Measurements from ENCODE around the gene BRCC3. TPM values are rescaled to one million over a fixed set of nuclear protein-coding genes. Genes with fewer than 3 reads are reported as not detected.
A peak's percentile ranks its signal among the peaks of the same experiment; 100 is the strongest.

Gene BRCC3
- total RNA-seq, 1 donor from 2014 or later: 31.4 TPM

DNA sequence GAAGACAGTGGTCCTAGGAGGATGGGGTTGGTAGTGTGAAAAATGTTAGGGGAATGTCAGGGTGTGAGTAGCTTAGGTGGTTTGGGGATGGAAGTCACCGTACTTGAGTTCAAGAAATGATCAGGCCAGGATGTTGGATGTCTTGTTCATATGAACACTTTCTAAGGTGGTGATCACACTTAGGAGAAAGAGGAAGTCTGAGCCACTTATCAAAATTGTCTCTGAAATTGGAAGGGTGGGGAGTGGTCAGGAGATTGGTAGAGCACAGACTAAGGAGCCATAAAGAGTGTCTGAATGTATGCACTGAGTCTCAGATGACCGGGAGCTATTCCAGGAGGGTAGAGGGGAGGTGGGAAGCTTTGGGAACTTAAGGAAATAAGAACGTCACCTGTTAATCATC is 17.7 kb upstream of the BRCC3 start:
- no peak for TF ChIP-seq CTCF (IDR thresholded peaks at IDR 0.05; ENCODE audit: unreplicated experiment)
- H3K27ac Mint-ChIP-seq: no peak overlapping the region
- H3K4me1 Mint-ChIP-seq (ENCODE audit: low read depth): no peaks in the 10 kb centered on the region
- H3K9me3 Mint-ChIP-seq (ENCODE audit: low read depth): peaks cover 11% of the 10 kb centered on the region
- no peak overlapping the region for H3K4me3 Mint-ChIP-seq (ENCODE audit: low read depth)
- no peaks in the 10 kb centered on the region for H3K27me3 Mint-ChIP-seq
- H3K36me3 Mint-ChIP-seq (ENCODE audit: insufficient read depth): peaks cover 5% of the 10 kb centered on the region
- no peak for DNase-seq (ENCODE audit: low spot score, unreplicated experiment)

DNA sequence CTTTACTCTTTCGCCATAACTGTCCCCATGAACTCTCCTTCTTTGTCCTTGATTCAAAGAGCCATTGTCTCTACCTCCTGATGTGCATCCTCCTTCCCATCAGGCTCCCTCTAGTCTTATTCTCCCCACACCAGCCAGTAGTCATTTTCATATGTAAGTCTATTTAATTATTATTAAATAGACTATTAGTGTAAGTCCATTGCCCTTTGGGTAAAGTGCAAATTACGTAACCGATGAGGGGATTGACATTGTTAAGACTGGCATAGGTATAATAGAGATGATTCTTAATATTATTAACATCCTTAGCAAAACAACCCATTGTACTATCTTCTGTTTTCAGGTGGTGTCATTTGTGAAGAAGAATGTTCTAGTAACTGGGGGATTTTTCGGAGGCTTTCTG is 17.1 kb upstream of the BRCC3 start:
- Mint-ChIP-seq H3K27ac (no peak overlapping the region), H3K4me3 (ENCODE audit: low read depth) (no peak overlapping the region), H3K27me3 (no peaks in the 10 kb centered on the region), H3K4me1 (ENCODE audit: low read depth) (no peaks in the 10 kb centered on the region), H3K36me3 (ENCODE audit: insufficient read depth) (peaks cover 3% of the 10 kb centered on the region), H3K9me3 (ENCODE audit: low read depth) (peaks cover 11% of the 10 kb centered on the region)
- TF ChIP-seq CTCF (IDR thresholded peaks at IDR 0.05; ENCODE audit: unreplicated experiment): no peak
- DNase-seq (ENCODE audit: low spot score, unreplicated experiment): no peak

DNA sequence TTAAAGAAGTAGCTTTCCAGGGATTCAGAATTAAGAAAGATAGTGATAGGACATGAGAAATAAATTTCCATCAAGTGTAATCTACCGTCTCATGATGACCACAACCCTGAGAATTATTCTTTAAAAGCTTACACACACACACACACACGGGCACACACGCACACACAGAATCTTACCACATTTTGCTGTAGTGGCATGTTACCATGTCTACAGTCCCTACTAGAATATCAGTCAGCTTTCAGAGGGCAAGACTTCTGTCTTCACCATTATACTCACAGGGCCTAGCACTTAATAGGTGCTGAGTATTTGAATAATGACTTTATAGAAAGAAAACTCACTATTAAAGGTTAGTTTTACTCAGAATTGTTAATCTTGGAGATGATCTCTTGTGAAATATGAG is 15.8 kb upstream of the BRCC3 start:
- no peak for DNase-seq (ENCODE audit: low spot score, unreplicated experiment)
- Mint-ChIP-seq H3K4me3 (ENCODE audit: low read depth) (no peak overlapping the region), H3K4me1 (ENCODE audit: low read depth) (no peaks in the 10 kb centered on the region), H3K9me3 (ENCODE audit: low read depth) (peaks cover 11% of the 10 kb centered on the region), H3K27ac (no peak overlapping the region), H3K36me3 (ENCODE audit: insufficient read depth) (peaks cover 3% of the 10 kb centered on the region), H3K27me3 (no peaks in the 10 kb centered on the region)
- no peak for TF ChIP-seq CTCF (IDR thresholded peaks at IDR 0.05; ENCODE audit: unreplicated experiment)

DNA sequence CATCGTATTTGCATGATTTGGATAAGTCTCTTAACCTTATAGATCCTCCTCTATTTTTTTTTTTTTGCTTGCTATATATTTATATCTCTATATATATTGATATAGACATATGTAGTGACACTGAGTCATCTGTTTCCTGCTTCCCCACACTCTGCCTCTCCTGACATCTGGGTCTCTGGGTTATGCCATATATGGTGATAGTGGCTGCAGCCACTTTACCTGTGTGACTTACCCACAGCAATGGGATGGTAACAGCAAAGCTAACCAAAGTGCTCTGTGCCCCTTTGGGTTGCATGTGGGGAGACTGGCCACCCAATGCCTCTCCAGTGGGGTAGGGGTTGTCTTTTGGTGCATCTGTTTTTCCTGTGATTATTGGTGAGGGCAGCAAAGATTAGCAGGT is 14.8 kb upstream of the BRCC3 start:
- H3K27me3 Mint-ChIP-seq: no peaks in the 10 kb centered on the region
- peaks cover 3% of the 10 kb centered on the region for H3K36me3 Mint-ChIP-seq (ENCODE audit: insufficient read depth)
- H3K4me3 Mint-ChIP-seq (ENCODE audit: low read depth): no peak overlapping the region
- H3K9me3 Mint-ChIP-seq (ENCODE audit: low read depth): peaks cover 10% of the 10 kb centered on the region
- no peak for DNase-seq (ENCODE audit: low spot score, unreplicated experiment)
- H3K27ac Mint-ChIP-seq: no peak overlapping the region
- no peak for TF ChIP-seq CTCF (IDR thresholded peaks at IDR 0.05; ENCODE audit: unreplicated experiment)
- H3K4me1 Mint-ChIP-seq (ENCODE audit: low read depth): no peaks in the 10 kb centered on the region

DNA sequence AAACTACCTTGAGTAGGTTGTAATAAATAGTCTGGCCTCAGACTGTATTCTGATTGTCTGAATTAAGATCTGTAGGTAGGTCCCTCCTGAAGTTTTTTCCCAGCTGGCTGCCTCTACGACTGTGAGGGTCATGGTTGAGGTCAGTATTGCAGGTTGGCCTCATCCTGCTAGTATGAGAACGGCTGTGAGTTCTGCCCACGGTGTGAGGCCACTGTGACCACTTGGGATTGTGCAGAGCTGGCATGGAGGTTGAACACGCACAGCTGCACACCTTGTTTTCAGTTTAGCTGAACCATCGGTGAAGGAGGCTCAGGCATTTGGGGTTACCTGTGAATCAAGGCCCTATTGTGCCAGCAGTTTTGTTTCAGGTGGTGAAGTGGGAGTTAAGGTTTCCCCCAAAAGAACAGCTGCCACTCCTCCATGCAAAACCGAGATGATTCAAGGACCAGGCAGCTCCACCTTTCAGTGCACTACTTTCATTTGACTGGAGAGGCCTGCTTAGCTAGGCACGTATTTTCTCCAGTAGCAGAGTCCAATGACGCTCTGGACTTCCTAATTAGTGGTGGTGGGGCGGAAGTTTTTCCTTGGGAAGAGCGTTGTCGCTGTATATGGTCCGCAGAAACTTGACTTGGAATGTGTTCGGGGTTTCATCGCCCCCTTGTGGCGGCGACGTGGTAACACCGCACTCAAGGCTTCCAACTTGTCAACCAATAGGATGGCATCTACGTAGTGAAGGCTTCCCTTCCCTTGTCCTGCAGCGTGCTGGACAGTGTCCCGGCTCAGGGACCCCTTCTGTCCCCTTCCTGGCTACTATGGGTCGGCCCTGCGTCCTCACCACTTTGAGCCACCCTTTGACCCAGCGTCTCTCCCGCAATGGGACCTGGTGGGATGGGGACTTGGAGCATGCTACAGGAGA is 14.2 kb upstream of the BRCC3 start:
- no peak overlapping the region for H3K27ac Mint-ChIP-seq

More for the DNA sequence above, 14.2 kb upstream of the BRCC3 start:
- H3K4me1 Mint-ChIP-seq (ENCODE audit: low read depth): no peaks in the 10 kb centered on the region
- peaks cover 4% of the 10 kb centered on the region for H3K9me3 Mint-ChIP-seq (ENCODE audit: low read depth)
- DNase-seq (ENCODE audit: low spot score, unreplicated experiment): peak; percentile 31
- no peaks in the 10 kb centered on the region for H3K27me3 Mint-ChIP-seq
- H3K4me3 Mint-ChIP-seq (ENCODE audit: low read depth): no peak overlapping the region
- peaks cover 3% of the 10 kb centered on the region for H3K36me3 Mint-ChIP-seq (ENCODE audit: insufficient read depth)
- peak; percentile 71 for TF ChIP-seq CTCF (IDR thresholded peaks at IDR 0.05; ENCODE audit: unreplicated experiment)
